Thyroid gland (tissue), 4 donors: ENCODE results near the gene WDR44. TPM values are rescaled to one million over a fixed set of nuclear protein-coding genes. Genes with fewer than 3 reads are reported as not detected.

ENCODE experiments used
- microRNA counts, 2 donors: library from miRNA; unstranded; fragments of <30 nt; microRNA quantifications; one replicate each; lab custom pipeline; 2016 to 2017
- microRNA-seq: library from miRNA; unstranded; fragments of <30 nt; microRNA quantifications from one replicate; pipeline ENCODE4, GENCODE V29; 2016
- small RNA-seq: library from RNA; depleted of rRNA; stranded (forward); fragments of <200 nt; gene quantifications from one replicate; pipeline ENCODE3, GENCODE V24; 2016
- total RNA-seq, 4 donors: library from RNA; depleted of rRNA; stranded (reverse); fragments of >200 nt; gene quantifications; one replicate each; pipeline ENCODE4 v1.2.3, GENCODE V29; 2016

Gene WDR44
- total RNA-seq, 4 donors from 2014 or later = 18.8 to 24.0 (median 22.5) TPM

MicroRNAs within 50 kb of the gene (microRNA counts, 767-probe panel; counts per million panel counts)
- microRNA hsa-miR-1277-3p (lab: Ali Mortazavi, UCI) = 0 counts per million in 2 donors

Small RNA genes lying within 50 kb of the gene (microRNA-seq; reads per million reads assigned to microRNA genes)
- gene MIR1277 = 4.0 reads per million, percentile 6 among the genes with 10 or more reads in this experiment

Small RNA genes lying within 50 kb of the gene (small RNA-seq; reads per million reads assigned to genes)
- gene MIR1277 = not detected

Other genes starting within 250 kb of the WDR44 start
- gene KLHL13, start 229.3 kb upstream of the WDR44 start, total RNA-seq = 1 to 10 TPM; 1.4 to 2.7 (median 1.8) TPM
- 10 to 100 TPM; 36.0 to 50.0 (median 41.1) TPM for gene DOCK11, start 149.7 kb downstream of the WDR44 start, total RNA-seq